Fibroblast of upper back skin (primary cell): ENCODE data around the gene STMN3.

Experiments
- DNase-seq: peaks from one replicate; pipeline ENCODE4 v3.0.0-alpha.2; 2013

STMN3 gene

GRCh38 chr20:63691711-63692435 is 38.6 kb upstream of the STMN3 start:
- DNase-seq: no peak

DNA sequence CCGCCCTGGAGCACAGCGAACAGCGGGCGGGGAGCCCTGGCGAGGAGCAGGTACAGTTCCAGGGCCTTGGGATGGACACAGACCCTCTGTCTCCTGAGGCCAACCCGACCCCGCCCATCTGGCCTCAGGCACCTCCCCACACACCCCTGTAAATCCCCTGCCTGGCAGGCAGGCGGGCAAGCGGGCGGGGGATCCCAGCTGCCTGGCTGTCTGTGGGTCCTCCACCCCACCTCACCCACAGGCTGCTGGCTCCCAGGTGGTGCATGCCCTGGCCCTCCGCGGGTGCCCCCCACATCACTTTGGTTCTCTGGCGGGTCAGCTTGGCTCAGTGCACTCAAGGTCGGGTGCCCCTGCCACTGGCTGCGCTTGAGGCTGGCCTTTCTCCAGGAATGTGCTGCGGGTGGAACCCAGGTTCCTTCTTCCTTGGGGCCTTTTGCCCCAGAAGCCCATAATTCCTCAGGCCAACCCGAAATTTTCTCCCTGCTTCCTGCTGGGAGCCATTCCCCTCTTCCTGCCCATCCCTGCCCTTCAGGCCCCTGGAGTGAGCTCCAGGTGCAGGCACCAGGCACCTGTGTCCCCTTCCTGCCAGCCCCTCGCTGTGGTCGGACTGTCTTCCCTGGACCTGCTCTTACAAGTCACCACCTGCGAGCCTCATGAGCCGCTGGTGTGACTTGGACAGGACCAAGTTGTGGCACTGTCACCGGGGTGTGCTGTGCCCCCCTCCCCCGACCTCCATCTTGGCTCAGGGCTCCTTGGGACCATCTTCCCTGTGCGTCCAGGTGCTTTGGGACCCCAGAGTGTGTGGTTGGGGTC is 37.9 kb upstream of the STMN3 start:
- no peak for DNase-seq

GRCh38 chr20:63690003-63690897 is 37.0 kb upstream of the STMN3 start:
- no peak for DNase-seq

DNA sequence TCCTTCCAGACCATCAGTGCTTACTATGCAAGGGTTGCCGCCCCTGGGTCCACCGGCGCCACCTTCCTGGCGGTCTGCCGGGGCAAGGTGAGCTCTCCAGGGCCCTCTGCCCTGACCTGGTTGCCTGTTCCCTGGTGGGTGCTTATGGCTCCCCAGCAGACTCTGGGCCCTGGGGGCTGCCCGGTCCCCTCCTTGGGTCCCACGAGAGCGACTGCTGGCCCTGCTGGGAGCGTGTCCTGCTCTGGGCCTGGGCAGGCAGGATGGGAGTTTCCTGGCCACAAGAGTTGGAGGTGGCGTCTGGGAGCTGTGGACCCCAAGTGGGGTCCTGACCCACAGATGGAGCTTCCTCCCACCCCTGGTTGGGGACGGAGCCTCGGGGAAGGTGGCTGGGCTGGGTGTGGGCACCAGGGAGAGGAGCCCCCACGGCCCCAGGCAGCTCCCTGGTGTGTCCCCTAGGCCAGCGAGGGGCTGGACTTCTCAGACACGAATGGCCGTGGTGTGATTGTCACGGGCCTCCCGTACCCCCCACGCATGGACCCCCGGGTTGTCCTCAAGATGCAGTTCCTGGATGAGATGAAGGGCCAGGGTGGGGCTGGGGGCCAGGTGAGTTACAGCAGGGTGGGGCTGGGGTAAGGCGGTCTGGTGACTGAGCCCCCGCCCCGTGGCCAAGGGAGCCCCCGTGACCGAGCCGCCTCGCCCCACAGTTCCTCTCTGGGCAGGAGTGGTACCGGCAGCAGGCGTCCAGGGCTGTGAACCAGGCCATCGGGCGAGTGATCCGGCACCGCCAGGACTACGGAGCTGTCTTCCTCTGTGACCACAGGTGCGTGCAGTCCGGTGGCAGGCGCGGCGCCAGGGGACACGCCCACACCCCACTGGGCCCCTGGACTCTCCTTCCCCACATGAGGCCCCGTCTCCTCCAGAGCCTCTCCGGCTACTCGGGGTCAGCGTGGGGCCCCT is 36.1 kb upstream of the STMN3 start:
- no peak for DNase-seq

GRCh38 chr20:63688228-63689045 is 35.2 kb upstream of the STMN3 start:
- DNase-seq: no peak

GRCh38 chr20:63687419-63688178 is 34.4 kb upstream of the STMN3 start:
- no peak for DNase-seq

DNA sequence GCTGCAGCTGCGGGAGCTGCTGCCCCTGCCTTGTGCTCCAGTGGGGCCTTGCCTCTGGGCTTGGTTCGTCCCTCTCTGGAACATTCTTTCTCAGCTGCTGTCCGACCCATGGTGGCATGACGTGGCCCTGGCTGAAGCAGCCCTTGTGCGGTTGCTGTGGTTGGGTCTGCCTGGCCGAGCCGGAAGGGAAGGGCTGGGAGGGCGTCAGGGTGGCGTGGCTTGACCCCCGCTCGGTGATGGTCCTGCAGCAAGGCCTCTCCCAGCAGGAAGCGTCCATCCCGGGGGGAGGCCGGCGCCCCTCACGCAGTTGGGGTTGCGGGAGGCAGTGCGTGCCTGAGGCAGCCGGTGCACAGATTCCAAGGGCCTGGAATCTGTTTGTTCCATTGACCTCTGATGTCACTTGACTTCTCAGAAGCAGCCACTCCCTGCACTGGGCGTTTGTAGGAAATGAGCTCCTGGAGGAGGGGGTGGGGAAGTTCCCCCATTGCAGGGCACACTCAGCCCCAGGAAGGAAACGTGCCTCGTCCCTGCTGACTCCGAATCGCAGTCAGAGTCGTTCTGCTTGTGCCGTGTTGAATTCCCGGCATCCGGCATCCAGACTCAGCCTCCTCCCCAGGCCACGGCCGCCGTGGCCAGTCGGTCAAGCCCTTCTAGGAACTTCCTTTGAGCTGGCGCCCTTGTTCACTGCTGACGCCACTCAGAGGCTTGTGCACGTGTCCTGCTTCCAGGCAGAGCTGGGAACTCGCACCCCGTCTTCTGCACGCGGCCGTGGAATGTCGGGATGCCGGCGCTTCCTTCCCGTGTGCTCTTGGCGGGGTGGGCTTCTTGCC is 33.5 kb upstream of the STMN3 start:
- peak; percentile 69 for DNase-seq

DNA sequence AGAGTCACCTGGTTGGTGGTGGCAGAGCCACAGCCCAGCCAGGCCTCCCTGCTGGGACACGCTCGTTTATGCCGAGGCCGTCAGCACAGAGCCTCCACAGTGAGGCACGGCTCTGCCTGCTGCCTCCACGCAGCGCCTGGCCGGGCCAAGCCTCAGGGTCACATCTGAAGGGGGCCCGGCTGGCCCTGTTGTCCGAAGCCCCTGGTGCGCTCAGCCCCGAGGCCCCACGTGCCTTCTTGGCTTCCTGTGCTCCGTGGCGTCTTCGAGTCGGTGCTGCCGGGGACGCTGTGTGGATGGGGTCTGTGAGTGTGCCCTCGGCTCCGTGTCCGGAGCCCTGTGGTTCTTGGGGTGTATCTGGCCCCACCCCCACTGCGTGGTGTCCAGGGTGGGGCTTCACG is 32.9 kb upstream of the STMN3 start:
- no peak for DNase-seq

GRCh38 chr20:63685269-63686026 is 32.2 kb upstream of the STMN3 start:
- DNase-seq: no peak

DNA sequence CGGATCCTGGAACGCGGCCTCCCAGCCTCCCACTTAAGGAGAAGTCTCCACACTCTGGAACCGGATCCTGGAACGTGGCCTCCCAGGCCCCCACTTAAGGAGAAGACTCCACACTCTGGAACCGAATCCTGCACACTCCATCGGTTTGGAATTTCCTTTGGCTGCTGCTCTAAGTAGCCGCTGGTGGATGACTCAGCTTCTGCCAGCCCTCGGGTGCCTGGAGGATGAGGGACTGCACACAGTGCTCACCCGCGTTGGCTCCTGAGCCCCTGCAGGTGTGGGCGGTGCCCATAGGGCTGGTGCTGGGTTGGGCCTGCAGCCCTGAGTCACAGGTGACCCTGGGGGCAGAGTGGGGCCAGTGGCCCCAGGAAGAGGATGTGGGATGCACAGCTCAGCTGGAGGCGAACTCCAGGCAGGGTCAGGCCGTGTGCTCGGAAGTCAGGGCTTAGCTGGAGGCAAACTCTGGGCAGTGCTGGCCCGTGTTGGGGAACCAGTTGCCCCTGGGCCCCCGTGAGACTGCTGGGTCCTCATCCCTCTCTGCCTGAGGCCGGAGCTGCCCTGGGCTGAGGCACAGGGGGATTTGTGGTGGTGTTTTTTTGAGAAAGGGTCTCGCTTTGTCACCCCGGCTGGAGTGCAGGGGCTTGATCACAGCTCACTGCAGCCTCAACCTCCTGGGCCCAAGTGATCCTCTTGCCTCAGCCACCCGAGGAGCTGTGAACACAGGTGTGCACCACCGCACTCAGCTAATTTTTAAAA is 29.3 kb upstream of the STMN3 start:
- DNase-seq: peak; percentile 96

DNA sequence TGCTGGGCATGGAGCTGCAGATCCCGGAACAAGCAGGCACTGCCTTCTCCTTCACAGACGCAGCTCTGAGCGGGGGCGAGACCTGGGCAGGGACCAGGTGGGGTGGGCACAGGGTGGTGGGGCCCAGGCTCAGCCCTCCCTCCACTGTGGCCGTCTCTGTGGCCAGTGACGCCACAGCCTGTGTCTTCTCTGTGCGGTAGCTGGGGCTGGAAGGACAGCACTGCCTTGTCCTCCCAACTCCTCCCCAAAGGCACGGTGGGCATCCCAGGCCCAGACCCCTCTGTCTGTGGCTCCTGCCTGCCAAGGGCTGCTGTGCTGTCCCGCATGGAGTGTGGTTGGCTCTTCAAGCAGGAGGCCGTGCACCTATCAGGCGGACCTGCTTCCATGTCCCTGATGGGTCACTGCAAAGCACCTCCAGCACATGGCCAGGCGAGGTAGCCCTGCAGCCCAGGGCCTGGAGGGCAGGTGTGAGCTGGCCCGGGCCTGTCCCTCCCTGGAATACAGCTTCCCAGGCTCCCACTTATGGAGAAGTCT is 28.5 kb upstream of the STMN3 start:
- no peak for DNase-seq

DNA sequence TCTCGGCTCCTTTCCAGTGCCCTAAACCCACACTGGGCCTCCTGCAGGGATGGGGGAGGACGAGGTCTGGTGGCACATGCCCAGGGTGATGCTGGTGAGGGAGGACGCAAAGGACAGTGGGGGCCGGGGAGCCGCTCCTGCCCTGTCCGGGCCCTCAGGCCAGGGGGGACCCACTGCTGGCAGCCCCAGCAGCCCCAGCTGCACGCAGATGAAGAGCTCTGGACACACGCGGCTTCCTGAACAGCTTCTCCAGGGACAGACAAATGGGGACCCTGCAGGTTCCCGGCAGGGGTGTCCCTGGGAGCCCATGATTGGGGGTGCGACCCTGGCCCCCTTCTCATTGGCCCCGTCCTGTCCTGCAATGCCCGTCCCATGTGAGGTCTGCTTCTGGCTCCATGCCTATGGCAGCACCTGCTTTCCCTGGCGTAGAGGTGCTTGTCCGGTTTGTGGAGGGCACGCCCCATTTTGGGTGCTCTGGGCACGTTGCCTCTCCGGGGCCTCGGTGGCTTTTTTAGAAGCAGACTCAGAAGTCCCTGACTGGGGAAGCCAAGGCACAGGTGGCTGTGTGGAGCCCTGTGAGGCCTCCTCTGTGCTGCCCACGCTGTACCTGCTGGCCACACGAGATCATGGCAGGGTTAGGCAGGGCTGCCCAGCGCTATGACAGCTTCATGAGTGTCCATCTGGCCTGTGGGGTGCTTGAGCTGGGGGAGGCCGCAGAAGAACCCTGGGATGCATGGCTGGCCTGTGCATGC is 27.8 kb upstream of the STMN3 start:
- DNase-seq: no peak

- DNase-seq: no peak
These were observed 27.2 kb upstream of the STMN3 start for GRCh38 chr20:63680427-63680826.

- DNase-seq: no peak
These were observed 26.6 kb upstream of the STMN3 start for GRCh38 chr20:63679799-63680305.

DNA sequence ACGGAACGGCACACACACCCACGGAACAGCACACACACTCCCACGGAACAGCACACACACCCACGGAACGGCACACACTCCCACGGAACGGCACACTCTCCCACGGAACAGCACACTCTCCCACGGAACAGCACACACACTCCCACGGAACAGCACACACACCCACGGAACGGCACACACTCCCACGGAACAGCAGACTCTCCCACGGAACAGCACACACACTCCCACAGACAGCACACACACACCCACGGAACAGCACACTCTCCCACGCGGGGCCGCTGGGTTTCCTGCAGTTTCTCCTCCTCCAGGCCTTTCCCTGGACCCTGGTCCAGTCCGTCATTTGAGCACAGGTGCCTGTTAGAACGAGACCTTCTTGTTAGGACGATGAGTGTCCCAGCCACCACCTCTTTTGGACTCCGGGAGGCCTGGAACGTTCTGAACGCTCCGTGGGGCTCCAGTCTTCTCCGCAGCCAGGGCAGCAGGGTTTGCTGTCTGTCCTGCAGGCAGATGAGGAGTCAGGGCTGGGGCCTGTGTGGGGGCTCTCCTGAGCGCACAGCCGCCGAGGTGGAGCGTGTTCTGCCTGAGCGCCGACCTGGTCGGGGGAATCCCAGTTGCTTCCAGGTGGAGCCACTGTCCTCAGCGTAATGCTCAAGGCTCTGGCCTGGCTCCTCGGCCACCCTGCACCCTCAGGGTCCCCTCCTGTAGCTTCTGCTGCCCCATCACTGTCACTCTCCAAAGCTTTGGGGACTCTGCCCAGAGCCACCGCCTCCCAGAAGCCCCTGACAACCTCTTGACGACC is 25.6 kb upstream of the STMN3 start:
- DNase-seq: no peak

DNA sequence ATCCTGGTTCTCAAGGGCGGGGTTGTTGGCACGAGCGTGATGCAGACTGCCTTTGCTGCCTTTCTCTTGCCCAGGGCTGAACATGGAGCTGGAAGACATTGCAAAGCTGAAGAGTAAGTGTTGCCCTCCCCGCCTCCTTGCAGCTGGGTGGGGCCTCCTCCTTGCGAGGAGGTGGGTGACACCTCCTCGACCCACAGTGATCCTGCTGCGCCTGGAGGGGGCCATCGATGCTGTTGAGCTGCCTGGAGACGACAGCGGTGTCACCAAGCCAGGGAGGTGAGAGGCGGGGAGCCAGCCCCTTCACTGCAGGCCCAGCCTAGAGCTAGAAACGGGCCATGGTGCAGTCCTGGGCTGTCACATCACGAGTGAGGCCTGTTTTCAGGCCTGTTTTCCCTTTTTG is 24.8 kb upstream of the STMN3 start:
- no peak for DNase-seq
